OCI-M1 (cell line): ENCODE results near the gene KIRREL1.
A peak's percentile ranks its signal among the peaks of the same experiment; 100 is the strongest.
"Not testable (repeated sequence)": the region's sequence is repeated elsewhere in the genome, so short reads cannot be mapped to it uniquely, and the experiment has no call there.

Experiments used
- DNase-seq: peaks from one replicate; lab custom pipeline; 2025; lab: John Stamatoyannopoulos, UW

Gene KIRREL1

GRCh38 chr1:158105352-158106095 is 112.1 kb downstream of the KIRREL1 start:
- no peak for DNase-seq

DNA sequence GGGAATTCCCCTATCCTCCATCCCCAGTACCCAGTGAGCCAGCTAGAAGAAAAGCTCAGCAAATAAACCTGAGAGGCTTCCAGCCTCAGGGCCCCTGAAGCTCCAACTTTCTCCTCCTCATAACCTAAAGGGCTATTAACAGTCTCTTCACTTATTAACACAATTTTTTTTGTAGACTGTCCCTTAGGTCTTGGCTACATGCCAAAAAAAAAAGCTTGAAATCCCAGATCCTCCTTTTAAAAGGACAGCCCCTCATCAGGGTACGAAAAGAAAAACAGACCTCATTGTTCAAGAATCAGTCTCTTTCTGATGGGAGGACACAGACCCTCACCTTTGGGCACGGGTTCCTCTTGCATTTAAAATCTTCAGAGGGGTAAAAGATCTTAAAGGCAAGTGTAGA is 114.5 kb downstream of the KIRREL1 start:
- DNase-seq = no peak

GRCh38 chr1:158112994-158113758 is 119.7 kb downstream of the KIRREL1 start:
- no peak for DNase-seq

DNA sequence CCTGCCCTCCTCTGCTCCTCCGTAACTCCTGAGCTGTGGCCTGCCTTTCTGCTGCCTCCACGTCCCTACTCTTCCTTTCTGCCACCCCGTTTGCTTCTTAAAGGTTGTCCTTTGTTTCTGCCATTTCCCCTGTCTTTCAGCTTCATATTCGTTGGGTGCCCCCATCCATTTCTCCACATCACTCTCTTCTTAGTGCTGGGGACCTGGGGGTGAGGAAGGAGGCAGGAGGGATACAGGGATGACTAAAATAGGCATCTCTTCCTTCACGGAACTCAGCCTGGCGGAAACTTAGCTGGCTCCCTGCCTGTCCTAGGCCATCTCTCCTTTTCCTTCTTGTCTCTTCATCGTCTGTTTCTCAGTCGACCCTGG is 120.3 kb downstream of the KIRREL1 start:
- no peak for DNase-seq

DNA sequence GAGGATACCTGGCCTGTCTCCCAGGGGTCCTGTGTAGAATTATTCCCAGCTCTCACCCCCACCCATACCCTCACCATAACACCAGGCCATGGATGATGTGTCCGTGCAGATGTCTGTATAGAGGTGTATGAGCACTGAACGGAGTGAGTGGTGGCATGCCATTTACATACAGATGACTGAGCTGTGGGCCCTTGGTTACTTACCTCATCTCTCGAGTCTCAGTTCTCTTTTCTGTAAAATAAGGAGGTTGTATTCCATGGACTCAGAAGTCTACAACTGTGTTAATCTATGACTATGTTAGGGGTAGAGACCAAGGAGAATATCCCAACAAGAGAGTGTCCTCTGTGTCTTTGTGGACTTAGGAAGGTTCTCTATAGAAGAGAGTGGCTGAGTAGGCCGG is 121.7 kb downstream of the KIRREL1 start:
- no peak for DNase-seq

DNA sequence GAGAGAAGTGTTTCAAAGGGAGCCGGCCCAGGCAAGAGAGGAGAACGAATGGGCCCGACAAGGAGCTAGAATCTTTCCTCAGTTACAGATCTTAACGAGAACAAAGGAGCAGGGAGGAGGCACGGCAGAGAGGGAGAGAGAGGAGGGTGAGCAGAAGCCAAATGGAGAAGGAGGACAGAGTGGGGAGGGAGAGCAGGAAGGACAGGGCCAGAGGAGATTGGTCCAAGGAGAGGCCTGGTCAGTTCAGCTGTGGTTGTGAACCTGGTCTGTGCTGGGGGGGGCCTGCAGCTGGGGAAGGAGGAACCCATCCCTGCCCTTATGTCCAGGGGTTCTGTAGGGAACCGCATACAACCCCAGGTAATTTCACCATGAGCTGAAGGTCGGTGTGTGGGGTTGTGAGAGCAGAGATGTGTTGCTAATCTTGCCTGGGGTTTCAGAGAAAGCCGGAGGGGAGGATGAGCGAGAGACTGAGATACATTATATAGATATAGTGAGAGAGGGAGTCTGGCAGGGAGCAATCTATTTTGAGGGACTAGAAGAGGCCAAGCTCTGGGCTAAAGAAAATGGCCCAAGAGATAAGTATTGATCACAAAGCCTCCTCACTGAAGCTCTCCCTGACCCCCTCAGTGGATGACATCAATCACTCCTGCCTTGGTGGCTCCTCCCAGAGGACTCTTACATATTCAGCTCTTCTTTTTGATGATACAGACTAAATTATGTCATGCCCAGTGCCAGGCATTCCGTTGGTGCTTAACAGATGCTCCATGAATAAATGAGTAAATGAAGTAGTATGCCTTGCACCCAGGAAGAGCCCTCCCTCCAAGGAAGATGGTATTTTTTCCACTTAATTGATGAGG is 123.1 kb downstream of the KIRREL1 start:
- DNase-seq = no peak

DNA sequence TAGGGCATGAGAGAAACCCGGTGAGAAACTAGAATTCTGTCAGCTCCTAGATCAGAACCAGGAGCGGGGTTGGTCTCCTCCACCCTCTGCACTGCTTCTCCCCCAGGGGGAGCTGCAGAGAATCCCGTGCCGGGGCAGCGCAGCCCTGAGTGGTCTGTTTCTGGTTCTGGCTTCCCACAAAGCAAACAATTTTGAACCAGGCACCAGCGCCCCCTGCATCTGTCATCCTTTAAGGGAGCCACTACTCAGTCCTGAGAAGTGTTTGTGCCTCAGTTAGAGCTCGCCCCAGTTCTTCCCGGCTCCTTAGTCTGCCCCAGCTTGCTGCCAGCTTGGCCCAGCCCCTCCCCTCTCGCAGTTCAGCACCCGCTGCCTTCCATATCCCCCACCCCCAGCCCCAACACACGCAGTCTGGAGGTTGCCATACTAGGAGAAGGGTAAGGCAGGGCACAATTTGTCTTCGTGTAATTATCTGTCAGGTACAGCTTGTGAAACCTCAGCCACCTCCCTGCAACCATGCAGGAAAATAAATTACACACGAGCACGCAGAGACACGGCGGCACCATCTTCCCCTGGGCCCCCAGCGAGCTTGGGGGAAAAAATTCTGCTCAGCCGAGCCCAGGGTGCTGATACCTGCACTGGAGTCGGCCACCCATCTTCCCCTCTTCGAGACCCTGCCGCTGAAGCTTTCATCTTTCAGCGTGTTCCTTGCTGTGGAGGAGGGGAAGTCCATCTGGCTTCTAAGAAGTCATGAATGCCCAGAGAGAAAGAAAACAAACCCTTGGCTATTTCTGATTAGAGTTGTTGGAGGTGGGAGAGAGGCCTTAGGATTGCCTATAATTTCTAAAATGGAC is 124.6 kb downstream of the KIRREL1 start:
- DNase-seq = peak; percentile 76

- DNase-seq = no peak
Observed at GRCh38 chr1:158118713-158119402, 125.4 kb downstream of the KIRREL1 start.

GRCh38 chr1:158119976-158120653 is 126.7 kb downstream of the KIRREL1 start:
- no peak for DNase-seq

- DNase-seq = peak; percentile 51
Observed at GRCh38 chr1:158121604-158122254, 128.3 kb downstream of the KIRREL1 start.

- DNase-seq = no peak
Observed at GRCh38 chr1:158122833-158123388, 129.5 kb downstream of the KIRREL1 start.

- DNase-seq = no peak
Observed at GRCh38 chr1:158124034-158124433, 130.6 kb downstream of the KIRREL1 start.

- DNase-seq = peak; percentile 90
Observed at GRCh38 chr1:158124999-158125398, 131.6 kb downstream of the KIRREL1 start.

DNA sequence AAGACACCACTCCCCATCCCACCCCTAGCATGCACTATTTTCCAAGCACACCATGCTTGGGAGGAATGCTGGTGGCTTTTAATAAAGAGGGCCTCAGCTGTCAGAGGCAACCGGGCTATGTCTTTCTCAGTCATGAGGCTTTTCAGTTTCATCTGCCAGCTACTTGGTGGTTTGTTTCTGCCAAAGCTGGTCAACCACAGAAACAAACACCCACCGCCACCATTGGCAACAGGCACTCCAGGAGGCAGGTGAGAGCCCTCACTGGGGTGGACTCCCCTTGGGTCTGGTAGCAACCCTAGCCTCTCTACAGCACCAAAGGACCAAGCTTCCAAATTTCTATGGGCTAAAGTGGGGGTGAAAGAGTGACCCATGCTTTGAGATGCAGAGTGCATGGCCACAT is 133.0 kb downstream of the KIRREL1 start:
- DNase-seq = no peak

DNA sequence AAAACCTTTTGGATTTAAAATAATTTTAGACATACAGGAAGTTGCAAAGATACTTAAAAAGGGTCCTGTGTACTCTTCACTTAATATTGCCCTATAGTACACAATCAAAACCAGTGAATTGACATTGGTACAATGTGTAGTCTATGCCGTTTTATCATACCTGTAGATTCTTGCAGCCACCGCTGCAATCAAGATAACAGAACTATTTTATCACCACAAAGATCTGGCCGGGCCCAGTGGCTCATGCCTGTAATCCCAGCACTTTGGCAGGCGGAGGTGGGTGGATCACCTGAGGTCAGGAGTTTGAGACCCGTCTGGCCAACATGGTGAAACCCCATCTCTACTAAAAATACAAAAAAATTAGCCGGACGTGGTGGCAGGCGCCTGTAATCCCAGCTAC is 135.1 kb downstream of the KIRREL1 start:
- DNase-seq = not testable (repeated sequence)

- DNase-seq = peak; percentile 21
Observed at GRCh38 chr1:158131217-158131616, 137.8 kb downstream of the KIRREL1 start.

DNA sequence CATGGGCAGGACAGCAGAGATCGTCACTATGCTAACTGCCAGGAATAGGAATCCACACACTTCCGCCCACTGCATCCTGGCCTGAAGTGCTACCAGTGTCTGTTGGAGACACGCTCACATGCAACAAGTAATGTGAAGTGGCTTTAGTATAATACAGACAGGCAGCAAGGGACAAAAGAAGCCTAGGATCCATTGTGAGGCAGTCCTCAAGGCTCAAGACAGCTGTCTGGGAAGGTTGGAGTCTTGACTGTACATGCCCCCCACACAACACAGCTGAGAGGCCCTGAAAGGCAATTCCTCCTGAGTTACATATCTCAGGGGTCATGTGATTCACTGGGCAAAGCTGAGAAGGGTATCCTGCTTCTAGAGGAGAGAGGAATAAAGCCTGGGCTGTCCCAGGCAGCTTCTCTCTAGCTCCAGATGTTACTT is 147.3 kb downstream of the KIRREL1 start:
- no peak for DNase-seq

- no peak for DNase-seq
Observed at GRCh38 chr1:158145173-158145719, 151.8 kb downstream of the KIRREL1 start.

DNA sequence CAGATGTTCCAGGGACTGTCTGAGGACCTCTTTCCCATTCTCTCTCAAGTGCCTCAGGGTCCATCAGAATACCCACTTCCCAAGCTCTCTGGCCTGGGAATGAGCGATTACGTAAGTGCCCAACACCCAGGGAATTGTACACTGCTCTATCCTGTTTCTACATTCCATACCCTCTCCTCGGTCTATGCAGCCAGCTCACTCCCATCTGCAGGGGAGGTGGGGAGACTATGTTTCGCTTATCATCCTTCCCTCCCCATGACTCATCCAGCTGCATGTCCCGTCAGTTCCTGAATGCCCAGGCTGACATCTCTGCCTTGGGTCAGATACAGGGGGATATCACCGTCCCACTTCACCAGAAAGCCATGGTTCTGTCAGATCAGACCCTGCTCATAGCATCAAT is 152.7 kb downstream of the KIRREL1 start:
- DNase-seq = no peak
